NK-92 (cell line): ENCODE measurements around the gene CHMP1B.
"Not testable (repeated sequence)": the region's sequence is repeated elsewhere in the genome, so short reads cannot be mapped to it uniquely, and the experiment has no call there.

Experiments
- DNase-seq: peaks from one replicate; lab custom pipeline; 2025; ENCODE audit not compliant: unreplicated experiment; lab: John Stamatoyannopoulos, UW

CHMP1B gene

GRCh38 chr18:11839556-11839955 is 11.7 kb upstream of the CHMP1B start:
- DNase-seq: no peak

DNA sequence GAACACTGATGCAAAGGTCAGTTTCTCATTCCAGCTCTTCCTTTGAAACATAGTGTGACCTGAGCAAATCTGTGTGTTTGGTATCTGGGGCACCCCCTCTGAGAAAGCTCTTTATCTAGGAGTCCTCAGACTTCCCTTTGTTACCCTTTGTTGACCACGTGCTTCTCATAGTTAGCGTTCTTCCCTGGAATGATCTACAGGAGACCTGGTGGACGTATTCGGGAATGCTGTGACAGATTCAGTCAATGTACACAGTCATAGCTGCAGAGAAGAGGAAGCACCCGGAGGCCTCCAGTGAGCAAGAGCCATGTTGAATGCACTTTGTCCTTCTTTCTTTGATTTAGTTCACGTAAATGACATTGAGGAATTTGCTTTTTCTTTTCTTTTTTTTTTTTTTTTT is 10.7 kb upstream of the CHMP1B start:
- DNase-seq: no peak

DNA sequence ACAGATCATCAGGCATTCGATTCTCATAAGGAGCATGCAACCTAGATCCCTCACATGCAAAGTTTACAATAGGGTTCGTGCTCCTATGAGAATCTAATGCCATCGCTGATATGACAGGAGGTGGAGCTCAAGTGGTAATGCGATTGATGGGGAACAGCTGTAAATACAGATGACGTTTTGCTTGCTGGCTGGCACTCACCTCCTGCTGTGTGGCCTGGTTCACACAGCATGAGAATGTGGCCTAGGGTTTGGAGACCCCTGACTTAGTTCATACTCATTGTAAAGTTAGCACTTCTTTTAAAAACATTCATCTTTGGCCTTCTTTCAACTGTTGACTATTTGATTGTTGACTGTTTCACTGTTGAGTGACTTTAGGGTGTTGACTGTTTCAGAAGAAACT is 8.7 kb upstream of the CHMP1B start:
- no peak for DNase-seq

DNA sequence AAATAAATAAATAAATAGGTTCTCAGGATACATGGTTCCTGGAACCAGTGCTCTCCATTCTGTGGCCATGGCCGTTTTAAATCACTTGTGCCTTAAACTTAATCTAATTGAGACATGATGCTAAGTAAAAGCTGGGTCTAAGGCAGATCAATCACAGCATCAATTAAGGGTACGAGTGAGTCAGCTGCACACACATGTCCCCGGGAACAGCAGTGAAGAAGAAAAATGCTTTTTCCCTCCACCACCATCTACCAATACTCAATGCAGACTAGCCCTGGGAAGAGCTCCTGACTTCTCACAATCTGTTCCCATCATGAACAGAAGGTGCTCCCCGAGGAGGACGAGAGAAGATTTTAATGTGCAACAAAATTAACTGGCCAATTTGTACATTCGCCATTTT is 6.8 kb upstream of the CHMP1B start:
- DNase-seq: no peak

- DNase-seq: no peak
Observed at GRCh38 chr18:11845654-11846053, 5.6 kb upstream of the CHMP1B start.

DNA sequence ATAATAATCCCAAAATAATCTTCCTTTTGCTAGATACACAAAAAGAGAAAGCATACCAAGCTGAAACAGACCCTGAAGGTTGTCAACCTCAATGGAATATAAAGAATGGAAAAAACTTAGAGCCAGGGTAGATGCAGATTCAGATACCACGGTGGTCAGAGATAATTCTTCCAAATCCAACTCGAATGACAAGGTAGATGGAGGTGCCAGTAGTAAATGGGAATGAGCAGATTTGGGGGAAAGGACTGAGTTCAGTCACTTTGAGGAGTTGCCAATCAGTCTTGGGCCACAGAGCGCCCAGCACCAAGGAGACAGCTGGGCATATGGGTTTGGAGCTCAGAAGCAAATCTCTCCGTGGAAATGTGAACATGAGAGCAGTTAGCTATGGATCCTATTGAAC is 3.4 kb upstream of the CHMP1B start:
- no peak for DNase-seq

- no peak for DNase-seq
Observed at GRCh38 chr18:11849279-11849678, 1.9 kb upstream of the CHMP1B start.

- DNase-seq: no peak
Observed at GRCh38 chr18:11849841-11850634, 1.2 kb upstream of the CHMP1B start.

- no peak for DNase-seq
Observed at GRCh38 chr18:11850821-11851145, 430 bp upstream of the CHMP1B start.

- no peak for DNase-seq
Observed at GRCh38 chr18:11851806-11852337, 659 bp downstream of the CHMP1B start.

- DNase-seq: not testable (repeated sequence)
Observed at GRCh38 chr18:11854554-11854953, 3.3 kb downstream of the CHMP1B start.

GRCh38 chr18:11857177-11857887 is 6.1 kb downstream of the CHMP1B start:
- DNase-seq: no peak

- DNase-seq: no peak
Observed at GRCh38 chr18:11859282-11859830, 8.1 kb downstream of the CHMP1B start.

DNA sequence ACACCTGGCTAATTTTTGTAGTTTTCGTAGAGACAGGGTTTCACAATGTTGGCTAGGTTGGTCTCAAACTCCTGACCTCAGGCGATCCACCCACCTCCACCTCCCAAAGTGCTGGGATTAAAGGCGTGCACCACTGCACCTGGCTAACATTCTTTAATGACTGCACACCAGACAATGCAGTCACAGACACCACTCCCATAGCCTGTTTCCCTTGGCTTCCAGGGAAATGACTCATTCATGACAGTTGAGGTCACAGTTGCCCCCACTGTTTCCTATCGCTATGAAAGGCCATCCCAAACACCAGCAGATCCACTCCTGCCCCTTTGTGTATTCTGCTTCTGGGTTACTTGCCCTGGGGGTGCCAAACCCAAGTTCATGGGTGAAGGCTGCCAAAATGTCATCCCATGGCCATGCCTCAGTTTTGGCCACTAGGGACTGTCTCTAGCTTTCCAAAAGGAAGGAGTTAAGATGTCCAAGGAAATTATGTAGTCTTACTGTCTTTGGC is 8.7 kb downstream of the CHMP1B start:
- DNase-seq: no peak

GRCh38 chr18:11860594-11861450 is 9.6 kb downstream of the CHMP1B start:
- no peak for DNase-seq

DNA sequence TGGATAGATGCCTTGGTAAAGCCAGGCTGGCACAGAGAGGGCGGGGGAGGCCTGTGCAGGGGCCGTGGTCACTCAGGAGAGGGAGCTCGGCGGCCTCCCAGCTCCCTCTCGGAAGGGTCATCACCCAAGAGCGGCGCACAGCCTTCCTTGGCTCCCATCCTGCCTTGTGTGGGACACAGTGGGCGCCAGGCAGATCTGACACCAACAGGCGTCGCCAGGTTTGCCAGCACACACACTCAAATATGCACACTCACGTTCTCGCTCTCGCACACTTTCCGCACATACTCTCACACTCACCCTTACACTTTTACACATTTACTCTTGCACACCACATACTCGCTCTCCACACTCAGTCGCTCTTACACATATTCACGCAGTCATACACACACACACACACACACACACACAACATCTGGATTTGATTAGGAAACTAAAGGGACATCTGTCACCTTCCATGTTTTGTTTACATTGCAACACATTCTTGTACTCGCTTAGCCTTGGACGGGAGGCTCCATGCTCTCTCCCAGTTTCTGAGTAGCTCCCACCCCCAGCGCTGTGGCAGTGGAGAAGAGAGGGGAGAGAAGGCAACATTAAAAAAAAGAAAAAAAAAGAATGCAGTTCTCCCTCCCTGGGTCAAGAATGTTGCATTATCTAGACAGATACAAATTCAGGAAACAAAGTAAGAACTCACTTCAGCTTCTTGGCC is 10.5 kb downstream of the CHMP1B start:
- no peak for DNase-seq

DNA sequence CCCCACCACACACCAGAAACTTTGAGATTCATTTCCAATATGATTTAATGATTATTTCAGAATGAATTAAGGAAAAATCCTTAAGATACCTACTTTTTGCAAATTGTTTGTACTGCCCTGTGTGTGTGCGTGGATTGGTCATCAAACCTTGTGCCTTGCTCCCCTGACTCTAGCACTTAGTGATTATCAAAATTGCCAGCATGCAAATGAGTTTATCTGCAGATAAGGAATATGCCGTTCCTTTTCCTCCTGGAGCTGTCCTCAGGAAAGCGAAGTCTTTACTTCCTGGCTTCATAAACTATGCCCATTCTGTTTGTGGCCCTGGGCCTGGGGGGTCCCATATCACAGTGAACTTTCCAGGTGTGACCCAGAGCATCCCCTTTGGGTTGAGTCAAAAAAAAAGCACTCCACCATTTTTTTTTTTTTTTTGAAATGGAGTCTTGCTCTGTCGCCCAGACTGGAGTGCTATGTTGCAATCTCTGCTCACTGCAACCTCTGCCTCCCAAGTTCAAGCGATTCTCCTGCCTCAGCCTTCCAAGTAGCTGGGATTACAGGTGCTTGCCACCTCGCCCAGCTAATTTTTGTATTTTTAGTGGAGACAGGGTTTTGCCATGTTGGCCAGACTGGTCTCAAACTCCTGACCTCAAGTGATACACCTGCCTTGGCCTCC is 11.4 kb downstream of the CHMP1B start:
- DNase-seq: no peak

GRCh38 chr18:11864471-11864870 is 13.3 kb downstream of the CHMP1B start:
- no peak for DNase-seq

DNA sequence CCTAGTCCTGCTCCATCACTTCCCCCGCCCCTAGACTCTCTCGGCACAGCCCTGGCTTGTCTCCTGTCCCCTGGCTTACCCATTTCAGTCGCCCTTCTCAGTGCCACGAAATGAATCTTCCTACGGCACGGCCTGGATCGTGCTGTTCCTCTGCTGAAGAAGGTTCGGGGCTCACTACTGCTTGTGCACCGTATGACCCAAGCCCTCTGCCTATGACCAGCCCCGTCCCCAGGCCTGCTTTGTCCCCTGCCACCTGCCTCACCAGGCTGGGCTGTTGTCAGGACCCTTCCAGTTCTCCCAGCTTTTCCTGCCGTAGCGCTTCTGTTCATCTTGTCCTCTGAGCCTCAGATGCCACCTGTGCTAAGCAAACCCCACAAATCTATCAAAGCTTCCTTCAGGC is 13.9 kb downstream of the CHMP1B start:
- no peak for DNase-seq

- no peak for DNase-seq
Observed at GRCh38 chr18:11866329-11866728, 15.1 kb downstream of the CHMP1B start.
